Cardiac fibroblast (primary cell): ENCODE data around the gene TDRD6.

Experiments
- DNase-seq, 2 donors: peaks; one replicate each; pipeline versions ENCODE4 v3.0.0 to v3.0.0-alpha.2; 2010; ENCODE audit warnings: low read depth in 2 of 2
- H3K4me3 ChIP-seq, 2 donors: replicated peaks in 1 of 2; 1 replicate in 1 of 2; 2 replicates in 1 of 2; pipeline ENCODE4 v1.5.1; 2011; ENCODE audit warnings: low read depth in 2 of 2, low read length in 2 of 2, mild to moderate bottlenecking in 2 of 2, moderate library complexity in 1 of 2
- TF ChIP-seq, protein P1 (sequence below): IDR thresholded peaks from one replicate; pipeline ENCODE4 v1.5.1; 2011; ENCODE audit warnings: low read depth, mild to moderate bottlenecking, low read length, inconsistent platforms

The TDRD6 gene

GRCh38 chr6:46751658-46752057, 64.0 kb downstream of the TDRD6 start:
- TF ChIP-seq, protein P1, sequence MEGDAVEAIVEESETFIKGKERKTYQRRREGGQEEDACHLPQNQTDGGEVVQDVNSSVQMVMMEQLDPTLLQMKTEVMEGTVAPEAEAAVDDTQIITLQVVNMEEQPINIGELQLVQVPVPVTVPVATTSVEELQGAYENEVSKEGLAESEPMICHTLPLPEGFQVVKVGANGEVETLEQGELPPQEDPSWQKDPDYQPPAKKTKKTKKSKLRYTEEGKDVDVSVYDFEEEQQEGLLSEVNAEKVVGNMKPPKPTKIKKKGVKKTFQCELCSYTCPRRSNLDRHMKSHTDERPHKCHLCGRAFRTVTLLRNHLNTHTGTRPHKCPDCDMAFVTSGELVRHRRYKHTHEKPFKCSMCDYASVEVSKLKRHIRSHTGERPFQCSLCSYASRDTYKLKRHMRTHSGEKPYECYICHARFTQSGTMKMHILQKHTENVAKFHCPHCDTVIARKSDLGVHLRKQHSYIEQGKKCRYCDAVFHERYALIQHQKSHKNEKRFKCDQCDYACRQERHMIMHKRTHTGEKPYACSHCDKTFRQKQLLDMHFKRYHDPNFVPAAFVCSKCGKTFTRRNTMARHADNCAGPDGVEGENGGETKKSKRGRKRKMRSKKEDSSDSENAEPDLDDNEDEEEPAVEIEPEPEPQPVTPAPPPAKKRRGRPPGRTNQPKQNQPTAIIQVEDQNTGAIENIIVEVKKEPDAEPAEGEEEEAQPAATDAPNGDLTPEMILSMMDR: no peak
- no peak for DNase-seq
- H3K4me3 ChIP-seq: no peak overlapping the region
